Renal cortex interstitium (tissue), 15 donors: ENCODE results near the gene AHDC1. TPM values are rescaled to one million over a fixed set of nuclear protein-coding genes. Genes with fewer than 3 reads are reported as not detected.
"Not testable (repeated sequence)": the region's sequence is repeated elsewhere in the genome, so short reads cannot be mapped to it uniquely, and the experiment has no call there.

Source experiments
- DNase-seq, 11 donors: peaks; one replicate each; pipeline ENCODE4 v3.0.0-alpha.2; 2013; ENCODE audit warnings: low read depth in 9 of 11, low spot score in 4 of 11; ENCODE audit errors: extremely low read depth in 1 of 11
- long read RNA-seq, 16 experiments: transcript quantifications; one replicate each; lab custom pipeline, GENCODE V29; 2026
- polyA plus RNA-seq, 3 donors: library from polyadenylated mRNA; unstranded; fragments of 120-200 nt; gene quantifications; one replicate each; pipeline ENCODE4 v1.2.1, GENCODE V29; 2013; ENCODE audit not compliant: insufficient read length in 3 of 3

The AHDC1 gene
- 10 to 100 TPM; 34.6 to 50.9 (median 48.8) TPM for polyA plus RNA-seq
- long read RNA-seq, donor 1, partial matches to known transcripts, result 33 of 35 reads
- long read RNA-seq, donor 1, other reads (novel, unspliced or antisense), result 0 of 35 reads
- long read RNA-seq, donor 2, partial matches to known transcripts, result 12 of 12 reads
- long read RNA-seq, donor 2, other reads (novel, unspliced or antisense), result 0 of 12 reads
- long read RNA-seq, donor 3, partial matches to known transcripts, result 9 of 9 reads
- long read RNA-seq, donor 3, other reads (novel, unspliced or antisense), result 0 of 9 reads
- long read RNA-seq, donor 4, partial matches to known transcripts, result 10 of 10 reads
- long read RNA-seq, donor 4, other reads (novel, unspliced or antisense), result 0 of 10 reads
- long read RNA-seq, donor 5, result 0 reads
- long read RNA-seq, donor 6, partial matches to known transcripts, result 35 of 36 reads
- long read RNA-seq, donor 6, other reads (novel, unspliced or antisense), result 0 of 36 reads
- long read RNA-seq, donor 7, partial matches to known transcripts, result 15 of 15 reads
- long read RNA-seq, donor 7, other reads (novel, unspliced or antisense), result 0 of 15 reads
- long read RNA-seq, donor 8, partial matches to known transcripts, result 37 of 37 reads
- long read RNA-seq, donor 8, other reads (novel, unspliced or antisense), result 0 of 37 reads
- long read RNA-seq, donor 9, partial matches to known transcripts, result 18 of 18 reads
- long read RNA-seq, donor 9, other reads (novel, unspliced or antisense), result 0 of 18 reads
- long read RNA-seq, donor 10, partial matches to known transcripts, result 14 of 15 reads
- long read RNA-seq, donor 10, other reads (novel, unspliced or antisense), result 0 of 15 reads
- long read RNA-seq, donor 11, partial matches to known transcripts, result 33 of 33 reads
- long read RNA-seq, donor 11, other reads (novel, unspliced or antisense), result 0 of 33 reads
- long read RNA-seq, donor 12, partial matches to known transcripts, result 11 of 11 reads
- long read RNA-seq, donor 12, other reads (novel, unspliced or antisense), result 0 of 11 reads
- long read RNA-seq, donor 13, partial matches to known transcripts, result 48 of 48 reads
- long read RNA-seq, donor 13, other reads (novel, unspliced or antisense), result 0 of 48 reads
- long read RNA-seq, donor 14, partial matches to known transcripts, result 9 of 9 reads
- long read RNA-seq, donor 14, other reads (novel, unspliced or antisense), result 0 of 9 reads
- long read RNA-seq, donor 15, partial matches to known transcripts, result 5 of 5 reads
- long read RNA-seq, donor 15, other reads (novel, unspliced or antisense), result 0 of 5 reads
- long read RNA-seq, donor 16, partial matches to known transcripts, result 83 of 83 reads
- long read RNA-seq, donor 16, other reads (novel, unspliced or antisense), result 0 of 83 reads

- peak in 8 of 11 donors; percentile 74 to 91 (median 87) for DNase-seq
Measured at GRCh38 chr1:27603681-27604578, at the start of gene AHDC1. Gene AHDC1 (minus strand): TSS chr1:27604144. CDS start chr1:27552115, 52,029 bp downstream.

GRCh38 chr1:27652111-27652864 lies 48.3 kb upstream of the AHDC1 start:
- no peak for DNase-seq

GRCh38 chr1:27650539-27651175 lies 46.7 kb upstream of the AHDC1 start:
- no peak for DNase-seq

GRCh38 chr1:27650171-27650538 lies 46.2 kb upstream of the AHDC1 start:
- DNase-seq, result no peak

GRCh38 chr1:27649306-27649635 lies 45.3 kb upstream of the AHDC1 start:
- DNase-seq, result no peak

GRCh38 chr1:27648602-27649305 lies 44.8 kb upstream of the AHDC1 start:
- no peak for DNase-seq

- no peak for DNase-seq
Measured at GRCh38 chr1:27647328-27647727, 43.4 kb upstream of the AHDC1 start.

GRCh38 chr1:27646676-27647075 lies 42.7 kb upstream of the AHDC1 start:
- DNase-seq, result no peak

- DNase-seq, result no peak
Measured at GRCh38 chr1:27645071-27645415, 41.1 kb upstream of the AHDC1 start.

GRCh38 chr1:27644369-27645070 lies 40.6 kb upstream of the AHDC1 start:
- no peak for DNase-seq

GRCh38 chr1:27643600-27644368 lies 39.8 kb upstream of the AHDC1 start:
- no peak for DNase-seq

GRCh38 chr1:27640514-27640913 lies 36.6 kb upstream of the AHDC1 start:
- DNase-seq, result not testable (repeated sequence)

- no peak for DNase-seq
Measured at GRCh38 chr1:27638805-27639204, 34.9 kb upstream of the AHDC1 start.

- no peak for DNase-seq
Measured at GRCh38 chr1:27638047-27638734, 34.2 kb upstream of the AHDC1 start.
